SU-DHL-6 (cell line): ENCODE measurements around the gene DNAH9.

Experiments used
- CTCF ChIP-seq: fragments of 200-600 bp; sonication (generic); IDR thresholded peaks from one replicate; pipeline ENCODE4 v1.5.1; 2017; ENCODE audit warnings: antibody characterized with exemption, mild to moderate bottlenecking, low read length, moderate library complexity; ENCODE audit not compliant: insufficient read depth, poor library complexity, severe bottlenecking
- EZH2phosphoT487 ChIP-seq: fragments of 200-600 bp; sonication (generic), shearing (Covaris generic); conservative IDR thresholded peaks from 2 replicates; pipeline ENCODE4 v1.6.1; 2018; ENCODE audit warnings: mild to moderate bottlenecking, antibody characterized with exemption, low read length, moderate library complexity, mixed read lengths

- TF ChIP-seq CTCF (peak; percentile 29), EZH2phosphoT487 (no peak)
Observed at GRCh38 chr17:11986942-11987329, 388.7 kb downstream of the DNAH9 start.
